HG03521 (cell line): ENCODE results near the gene SFI1.
"Not testable (repeated sequence)": the region's sequence is repeated elsewhere in the genome, so short reads cannot be mapped to it uniquely, and the experiment has no call there.

ENCODE experiments used
- ATAC-seq: cut with Tn5 transposase; IDR thresholded peaks from one replicate; pipeline ENCODE4 v1.9.1; 2021; ENCODE audit warnings: mild to moderate bottlenecking, moderate library complexity; ENCODE audit not compliant: unreplicated experiment

The SFI1 gene

DNA sequence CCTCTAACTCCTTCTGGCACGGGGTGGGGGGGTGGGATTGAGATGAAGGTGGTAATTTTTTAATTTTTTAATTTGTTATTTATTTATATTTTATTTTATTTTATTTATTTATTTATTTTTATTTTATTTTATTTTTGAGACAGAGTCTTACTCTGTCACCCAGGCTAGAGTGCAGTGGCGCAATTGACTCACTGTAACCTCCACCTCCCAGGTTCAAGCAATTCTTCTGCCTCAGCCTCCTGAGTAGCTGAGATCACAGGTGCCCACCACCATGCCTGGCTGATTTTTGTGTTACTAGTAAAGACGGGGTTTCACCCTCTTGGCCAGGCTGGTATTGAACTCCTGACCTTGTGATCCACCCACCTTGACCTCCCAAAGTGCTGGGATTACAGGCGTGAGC is 43.8 kb downstream of the SFI1 start:
- not testable (repeated sequence) for ATAC-seq

DNA sequence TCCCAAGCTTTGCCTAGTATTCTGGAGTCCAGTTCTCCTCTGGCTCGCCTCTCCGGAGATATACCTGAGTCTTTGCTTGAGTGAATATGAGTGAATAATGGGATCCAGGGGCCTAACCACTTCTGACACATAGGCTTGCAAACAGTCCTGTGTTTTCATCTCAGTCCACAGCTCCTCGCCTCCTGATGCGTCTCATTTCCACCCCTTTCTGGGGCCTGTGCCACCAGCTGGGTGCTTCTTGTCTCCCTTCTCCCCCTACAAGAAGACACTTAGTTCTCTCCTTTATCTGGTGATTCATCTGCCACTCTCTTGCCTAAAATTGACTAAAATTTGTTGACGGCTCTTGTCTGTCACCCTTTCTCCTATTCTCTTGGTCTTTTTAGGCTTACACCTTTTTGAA is 44.6 kb downstream of the SFI1 start:
- no peak for ATAC-seq

DNA sequence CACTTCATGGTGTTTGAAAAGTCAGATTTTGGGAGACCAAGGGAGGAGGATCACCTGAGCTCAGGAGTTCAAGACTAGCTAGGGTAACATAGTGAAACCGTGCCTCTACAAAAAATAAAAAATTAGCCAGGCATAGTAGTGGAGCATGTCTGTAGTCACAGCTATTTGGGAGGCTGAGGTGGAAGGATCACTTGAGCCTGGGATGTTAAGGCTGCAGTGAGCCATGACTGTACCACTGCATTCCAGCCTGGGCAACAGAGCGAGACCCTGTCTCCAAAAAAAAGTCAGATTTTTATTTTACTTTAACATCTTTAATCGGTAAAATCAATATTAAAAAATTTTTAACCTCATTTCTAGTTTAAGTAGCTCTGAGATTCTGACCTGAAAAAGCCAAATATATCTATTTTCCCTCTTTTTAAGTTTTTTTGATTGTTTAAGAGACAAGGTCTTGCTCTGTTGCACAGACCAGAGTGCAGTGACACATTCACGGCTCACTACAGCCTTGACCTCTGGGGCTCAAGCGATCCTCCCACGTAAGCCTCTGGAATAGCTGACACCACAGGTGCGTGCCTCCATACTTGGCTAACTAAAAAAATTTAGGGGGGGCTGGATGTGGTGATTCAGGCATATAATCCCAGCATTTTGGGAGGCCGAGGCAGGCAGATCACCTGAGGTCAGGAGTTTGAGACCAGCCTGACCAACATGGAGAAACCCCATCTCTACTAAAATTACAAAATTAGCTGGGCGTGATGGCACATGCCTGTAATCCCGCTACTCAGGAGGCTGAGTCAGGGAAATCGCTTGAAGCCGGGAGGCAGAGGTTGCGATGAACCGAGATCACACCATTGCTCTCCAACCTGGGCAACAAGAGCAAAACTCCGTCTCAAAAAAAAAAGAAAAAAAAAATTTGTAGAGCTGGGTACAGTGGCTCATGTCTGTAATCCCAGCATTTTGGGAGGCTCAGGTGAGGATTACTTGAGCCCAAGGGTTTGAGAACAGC is 48.4 kb downstream of the SFI1 start:
- no peak for ATAC-seq

DNA sequence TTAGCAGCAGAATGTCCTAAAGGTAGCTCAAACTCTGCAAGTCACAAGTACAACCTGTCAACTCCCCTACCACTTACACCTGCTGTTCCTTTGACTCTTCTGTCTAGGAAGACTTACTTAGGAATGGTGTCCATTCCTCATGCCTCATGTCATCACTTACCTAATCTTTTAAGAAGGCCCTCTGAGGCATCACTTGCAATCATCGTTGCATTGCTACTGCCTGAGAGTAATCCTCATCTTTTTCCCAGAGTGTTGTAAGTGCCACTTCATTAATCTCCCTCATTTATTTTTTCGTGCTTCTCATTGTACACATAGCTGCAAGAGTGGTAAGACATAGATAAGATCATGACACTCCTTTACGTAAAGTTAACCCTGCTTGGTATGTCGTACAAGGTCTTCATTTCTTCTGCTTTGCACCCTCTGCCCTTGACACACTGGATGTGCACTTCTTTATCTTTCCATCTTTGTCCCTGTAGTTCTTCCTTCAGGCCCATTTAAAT is 54.6 kb downstream of the SFI1 start:
- ATAC-seq, result no peak

DNA sequence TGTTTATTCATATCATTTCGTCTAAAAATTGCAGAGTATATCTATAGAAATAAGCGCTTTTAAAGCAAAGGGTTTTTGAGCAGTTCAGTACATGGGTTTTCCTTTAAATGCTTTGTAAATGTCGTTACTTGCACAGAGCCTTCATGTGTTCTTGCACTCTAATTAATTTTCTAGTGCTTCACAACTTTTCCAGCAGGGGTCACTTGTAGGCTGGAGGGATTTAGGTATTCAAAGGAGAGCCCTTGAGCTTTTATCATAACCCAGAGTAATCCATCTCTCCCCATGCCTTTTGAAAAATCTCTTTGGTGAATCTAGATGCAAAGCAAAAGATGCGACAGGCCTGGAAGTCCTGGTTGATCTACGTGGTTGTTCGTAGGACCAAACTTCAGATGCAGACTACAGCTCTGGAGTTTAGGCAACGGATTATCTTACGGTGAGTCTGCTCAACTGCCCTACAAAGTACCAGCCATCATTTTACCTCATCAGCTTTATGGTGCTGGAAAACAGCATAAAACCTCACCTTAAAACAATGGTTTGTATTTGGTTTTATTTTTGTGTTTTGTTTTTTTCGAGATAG is 60.4 kb downstream of the SFI1 start:
- ATAC-seq, result no peak

DNA sequence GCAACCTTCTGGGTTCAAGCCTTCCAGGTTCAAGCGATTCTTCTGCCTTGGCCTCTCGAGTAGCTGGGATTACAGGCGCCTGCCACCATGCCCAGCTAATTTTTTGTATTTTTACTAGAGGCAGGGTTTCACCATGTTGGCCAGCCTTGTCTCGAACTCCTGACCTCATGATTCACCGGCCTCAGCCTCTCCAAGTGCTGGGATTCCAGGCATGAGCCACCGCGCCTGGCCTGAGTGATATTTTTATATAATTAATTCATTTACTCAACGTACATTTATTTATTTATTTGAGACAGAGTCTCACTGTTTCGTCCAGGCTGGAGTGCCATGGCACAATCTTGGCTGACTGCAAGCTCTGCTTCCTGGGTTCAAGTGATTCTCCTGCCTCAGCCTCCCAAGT is 62.2 kb downstream of the SFI1 start:
- ATAC-seq, result not testable (repeated sequence)

DNA sequence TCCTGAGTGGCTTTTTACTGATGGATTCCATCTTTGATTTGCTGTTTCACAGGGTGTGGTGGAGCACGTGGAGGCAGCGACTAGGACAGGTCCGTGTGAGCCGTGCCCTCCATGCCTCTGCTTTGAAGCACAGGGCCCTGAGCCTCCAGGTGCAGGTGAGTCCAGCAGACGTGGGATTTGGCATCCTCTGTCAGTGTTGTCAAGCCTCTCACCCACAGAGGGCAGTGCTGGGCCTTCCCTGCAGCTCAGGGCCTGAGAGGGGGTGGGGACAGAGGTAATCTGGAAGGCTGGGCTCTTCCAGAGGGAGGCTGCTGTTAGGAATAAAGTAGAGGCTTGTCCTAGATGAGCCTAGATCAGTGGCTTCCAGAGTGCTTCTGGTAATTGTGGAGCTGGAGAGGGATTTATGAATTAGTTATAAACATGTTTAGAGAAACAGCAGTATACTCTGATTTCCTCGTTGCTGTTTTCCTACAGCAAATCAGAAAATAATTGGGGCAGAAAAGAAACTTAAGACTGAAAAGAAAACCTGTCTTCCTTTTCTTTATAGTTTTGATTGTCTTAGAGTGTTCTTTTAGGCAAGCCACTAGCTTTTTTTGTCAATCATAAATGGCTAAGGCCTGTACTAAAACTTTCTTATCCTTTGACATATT is 65.0 kb downstream of the SFI1 start:
- no peak for ATAC-seq

DNA sequence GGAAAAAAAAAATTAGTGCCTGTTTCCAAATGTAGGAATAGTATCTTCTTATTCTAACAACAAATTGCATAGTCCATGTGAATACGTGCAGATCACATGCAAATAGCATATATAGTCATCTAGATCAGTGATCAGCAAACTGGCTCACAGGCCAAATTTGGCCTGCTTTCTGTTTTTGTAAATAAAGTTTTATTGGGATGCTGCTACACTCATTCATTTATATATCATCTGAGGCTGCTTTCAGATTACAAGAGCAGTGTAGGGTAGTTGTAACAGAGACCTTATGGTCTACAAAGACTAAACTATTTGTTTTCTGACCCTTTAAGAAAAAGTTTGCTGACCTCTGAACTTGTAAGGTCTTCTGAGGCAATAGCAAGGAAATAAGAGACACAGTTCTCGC is 65.6 kb downstream of the SFI1 start:
- no peak for ATAC-seq

DNA sequence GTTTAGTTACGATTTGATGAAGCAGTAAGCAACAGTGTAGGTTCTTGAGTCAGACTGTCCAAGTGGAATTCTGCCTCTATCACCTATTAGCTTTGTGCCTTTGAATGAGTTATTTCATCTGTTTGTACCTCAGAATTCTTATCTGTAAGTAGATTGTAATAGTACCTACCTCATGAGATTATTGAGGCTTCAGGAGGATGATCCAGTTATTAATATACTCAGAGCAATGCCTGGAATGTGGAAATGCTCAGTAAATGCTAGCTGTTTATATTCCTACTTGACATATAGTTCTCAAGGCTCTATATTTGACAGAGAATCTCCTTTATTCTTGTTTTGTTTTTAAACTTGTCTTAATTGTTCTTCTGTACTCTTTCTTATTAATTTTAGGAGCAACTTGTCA is 70.1 kb downstream of the SFI1 start:
- no peak for ATAC-seq

DNA sequence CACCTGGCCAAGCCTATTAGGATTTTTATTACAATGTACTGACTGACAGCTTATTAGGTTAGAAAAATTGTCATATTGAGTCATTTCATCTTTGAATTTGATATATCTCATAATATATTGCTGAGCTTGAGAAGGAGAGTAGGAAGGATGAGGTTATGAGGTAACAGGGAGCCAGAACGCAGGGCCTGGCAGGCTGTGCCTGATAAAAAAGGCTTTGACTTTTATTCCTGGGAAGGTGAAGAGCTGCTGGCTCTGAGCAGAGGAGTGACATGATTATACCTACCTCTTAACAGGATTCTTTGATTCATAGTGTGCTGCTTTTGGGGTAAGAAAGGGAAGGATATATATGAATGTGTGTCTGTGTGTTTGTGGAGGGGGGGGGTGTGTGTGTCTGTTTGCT is 70.9 kb downstream of the SFI1 start:
- no peak for ATAC-seq

DNA sequence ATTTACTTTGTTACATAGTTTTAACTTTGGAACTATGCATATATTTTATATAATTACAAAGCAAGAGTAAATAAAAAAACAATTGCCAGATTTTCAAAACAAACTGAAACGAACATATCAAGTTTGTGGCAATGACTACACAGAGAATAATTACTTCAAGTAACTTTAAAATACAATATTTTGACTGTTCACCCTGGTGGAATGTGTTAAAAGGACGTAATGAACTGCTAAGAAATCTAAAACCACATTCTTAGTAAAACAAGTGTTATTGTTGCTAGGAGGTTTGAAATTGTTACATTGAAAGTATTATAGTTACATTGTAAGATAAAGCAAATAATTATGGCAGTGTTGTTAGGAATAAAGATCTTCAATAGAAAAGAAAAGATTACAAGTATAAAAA is 71.4 kb downstream of the SFI1 start:
- ATAC-seq, result no peak

DNA sequence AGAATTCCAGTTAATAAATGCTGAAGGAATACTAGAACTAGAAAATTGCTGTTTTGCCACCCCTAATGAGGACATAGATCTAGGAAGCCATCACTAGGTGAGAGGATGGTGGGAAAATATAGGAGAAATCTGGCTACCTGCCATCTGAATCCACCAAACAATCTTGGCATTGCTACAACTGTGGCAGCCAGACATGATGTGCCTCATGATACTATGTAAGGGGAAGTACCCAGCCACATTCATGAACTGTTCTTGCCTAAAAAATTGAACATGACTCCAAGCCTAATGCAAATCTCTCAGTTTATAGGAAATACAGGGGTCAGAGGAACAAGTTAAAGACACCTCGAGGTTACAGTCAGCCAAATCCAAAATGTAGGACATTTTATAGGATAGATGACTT is 72.8 kb downstream of the SFI1 start:
- no peak for ATAC-seq

DNA sequence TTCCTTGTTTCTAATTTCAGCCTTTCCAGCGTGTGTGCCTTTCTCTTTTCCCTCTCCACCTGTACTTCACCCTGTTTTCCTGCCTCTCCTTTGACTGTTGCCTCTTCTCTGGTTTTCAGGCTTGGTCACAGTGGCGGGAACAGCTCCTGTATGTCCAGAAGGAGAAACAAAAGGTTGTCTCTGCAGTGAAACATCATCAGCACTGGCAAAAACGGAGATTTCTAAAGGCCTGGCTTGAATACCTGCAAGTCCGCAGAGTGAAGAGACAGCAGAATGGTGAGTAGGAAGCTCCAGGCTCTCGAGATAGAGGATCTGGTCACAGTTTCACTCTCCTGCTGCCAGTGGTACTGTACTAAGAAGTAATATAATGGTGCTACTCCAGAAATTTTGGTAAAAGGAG is 76.6 kb downstream of the SFI1 start:
- no peak for ATAC-seq

DNA sequence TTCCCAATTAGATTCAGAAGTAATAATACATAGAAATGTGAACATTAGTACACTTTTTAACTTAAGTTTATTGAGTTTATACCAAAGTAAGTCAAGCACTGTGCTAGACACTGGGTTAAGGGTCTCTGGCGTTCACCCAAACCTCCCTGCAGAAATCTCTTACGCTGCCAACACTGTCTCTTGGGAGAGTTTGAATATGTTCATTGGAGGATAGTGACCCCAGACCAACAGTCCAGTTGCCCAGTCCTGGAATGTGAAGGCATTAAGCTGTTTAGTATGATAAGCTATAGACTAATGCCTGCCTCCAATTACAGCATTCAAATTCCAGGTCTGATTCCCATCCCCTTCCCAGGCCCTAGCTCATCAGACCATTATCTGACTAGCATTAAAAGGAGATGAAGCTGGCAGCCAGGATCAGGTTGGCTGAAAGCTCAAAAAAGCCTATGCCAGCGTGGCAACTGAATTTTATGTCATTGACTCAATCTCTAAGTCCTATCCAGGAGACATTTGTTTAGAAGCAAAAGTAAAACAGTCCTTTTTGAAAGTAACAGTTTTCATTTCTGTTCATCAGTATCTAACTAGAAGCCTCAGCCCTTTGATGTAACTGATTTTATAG is 77.8 kb downstream of the SFI1 start:
- no peak for ATAC-seq

DNA sequence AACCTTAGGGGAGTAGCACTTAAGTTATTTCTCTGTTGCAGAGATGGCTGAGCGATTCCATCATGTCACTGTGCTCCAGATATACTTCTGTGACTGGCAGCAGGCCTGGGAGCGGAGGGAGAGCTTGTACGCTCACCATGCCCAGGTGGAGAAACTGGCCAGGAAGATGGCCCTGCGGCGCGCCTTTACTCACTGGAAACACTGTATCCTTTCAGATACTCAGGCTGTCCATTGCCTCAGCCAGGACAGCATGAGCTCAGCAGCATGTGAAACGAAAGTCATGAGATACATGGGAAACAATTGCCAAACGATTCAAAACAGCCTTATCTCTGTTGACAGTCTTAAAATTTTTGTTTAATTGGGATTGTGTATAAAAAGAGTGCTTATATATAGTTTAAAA is 78.9 kb downstream of the SFI1 start:
- ATAC-seq, result no peak

DNA sequence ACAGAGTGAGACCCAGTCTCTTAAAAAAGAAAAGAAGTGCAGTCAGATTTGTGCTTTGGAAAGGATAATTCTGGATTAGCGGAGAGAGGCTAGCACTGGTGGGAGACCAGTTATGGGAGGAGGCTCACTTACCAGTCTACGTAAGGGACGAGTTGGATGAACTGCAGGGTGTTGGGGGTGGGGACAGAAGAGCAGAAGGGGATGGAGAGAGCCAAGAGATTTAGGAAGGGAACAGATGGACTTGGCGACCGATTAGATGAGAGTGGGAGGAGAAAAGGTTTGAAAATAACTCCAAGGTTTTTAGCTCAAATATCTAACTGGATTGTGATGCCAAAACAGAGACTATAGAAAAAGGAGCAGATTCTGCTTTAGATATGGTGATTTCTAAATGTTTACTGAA is 81.4 kb downstream of the SFI1 start:
- ATAC-seq, result no peak

DNA sequence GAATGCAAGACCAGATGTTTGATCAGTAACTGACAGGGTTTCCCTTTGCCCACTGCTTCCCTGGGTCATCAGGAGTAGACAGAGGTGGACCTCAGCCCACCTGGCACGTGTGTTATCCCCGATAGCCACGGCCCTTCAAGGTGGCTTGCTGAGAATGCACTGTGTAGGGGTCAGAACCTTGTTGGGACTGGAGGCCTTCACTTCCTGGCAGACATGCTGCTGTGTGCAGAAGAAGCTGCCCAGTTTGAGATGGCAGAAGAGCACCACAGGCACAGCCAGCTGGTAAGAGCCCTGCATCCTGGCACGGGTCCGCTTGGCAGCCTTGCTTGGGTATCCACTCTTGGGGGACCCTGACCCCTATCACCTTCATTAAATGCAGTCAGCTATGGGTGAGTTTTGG is 81.8 kb downstream of the SFI1 start:
- ATAC-seq, result no peak

DNA sequence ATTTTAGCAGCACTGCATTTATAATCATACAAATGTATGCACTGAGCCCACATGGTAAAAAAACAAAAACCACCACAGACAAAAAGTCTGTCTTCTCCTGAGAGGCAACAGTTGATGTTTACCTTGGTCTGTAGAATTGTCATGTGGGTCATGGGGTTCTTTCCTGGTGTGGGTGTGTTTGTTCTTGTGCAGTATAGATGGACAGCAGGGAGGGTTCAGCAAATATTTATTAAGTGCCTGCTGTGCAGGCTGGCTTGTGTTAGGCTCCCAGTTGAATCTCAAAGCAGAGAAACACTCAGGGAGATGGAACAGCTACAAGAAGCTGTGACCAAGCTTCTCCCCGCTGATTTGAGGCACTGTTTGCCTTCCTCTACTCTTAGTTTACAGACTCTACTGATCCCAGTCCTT is 83.5 kb downstream of the SFI1 start:
- ATAC-seq, result no peak

DNA sequence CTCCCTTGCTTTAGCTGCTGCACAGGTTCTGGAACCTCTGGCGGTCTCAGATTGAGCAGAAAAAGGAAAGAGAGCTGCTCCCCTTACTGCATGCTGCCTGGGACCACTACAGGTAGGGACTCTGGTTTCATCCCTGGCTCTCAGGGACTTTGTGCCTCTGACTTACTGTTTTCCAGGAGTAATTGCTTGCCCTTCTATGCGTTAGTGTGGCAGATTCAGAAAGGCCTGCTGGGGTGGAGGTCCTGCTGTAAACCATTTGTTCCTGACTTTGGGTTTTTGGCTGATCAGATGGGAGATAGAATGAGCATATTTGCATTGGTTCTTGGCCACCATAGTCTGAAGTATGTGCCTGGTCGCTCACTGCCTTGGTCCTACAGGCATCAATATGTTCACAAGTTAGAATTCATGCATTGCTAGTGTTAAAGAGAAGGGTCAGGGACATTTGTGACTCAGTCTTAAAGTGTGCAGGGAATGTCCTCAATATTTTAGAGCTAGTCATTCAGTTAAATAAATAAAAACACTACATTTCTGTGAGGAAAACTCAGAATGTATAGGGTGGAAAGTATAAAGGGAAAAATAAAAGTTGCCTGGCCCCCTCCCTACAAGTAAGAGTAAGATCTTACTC is 87.6 kb downstream of the SFI1 start:
- ATAC-seq, result no peak

DNA sequence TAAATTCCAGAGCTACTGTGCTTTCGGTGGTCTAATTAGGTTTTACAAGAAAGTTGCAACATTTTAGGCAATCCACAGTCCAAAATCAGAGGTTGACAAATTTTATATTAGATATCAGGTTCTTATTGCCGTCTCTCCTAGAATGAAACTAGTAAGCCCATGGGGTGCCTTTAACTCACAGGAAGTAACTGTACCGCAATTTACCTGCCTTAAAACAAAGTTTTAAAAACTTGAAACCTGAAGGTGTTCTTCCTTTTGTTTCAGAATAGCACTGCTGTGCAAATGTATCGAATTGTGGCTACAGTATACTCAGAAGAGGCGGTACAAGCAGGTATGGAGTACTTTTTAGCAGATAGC is 88.4 kb downstream of the SFI1 start:
- no peak for ATAC-seq
